GM21526 (cell line): Measurements from ENCODE around the gene AKR1D1.

Experiments
- ATAC-seq: cut with Tn5 transposase; IDR thresholded peaks from one replicate; pipeline ENCODE4 v1.9.1; 2021; ENCODE audit warnings: moderate library complexity; ENCODE audit not compliant: unreplicated experiment, low FRiP score

The AKR1D1 gene

DNA sequence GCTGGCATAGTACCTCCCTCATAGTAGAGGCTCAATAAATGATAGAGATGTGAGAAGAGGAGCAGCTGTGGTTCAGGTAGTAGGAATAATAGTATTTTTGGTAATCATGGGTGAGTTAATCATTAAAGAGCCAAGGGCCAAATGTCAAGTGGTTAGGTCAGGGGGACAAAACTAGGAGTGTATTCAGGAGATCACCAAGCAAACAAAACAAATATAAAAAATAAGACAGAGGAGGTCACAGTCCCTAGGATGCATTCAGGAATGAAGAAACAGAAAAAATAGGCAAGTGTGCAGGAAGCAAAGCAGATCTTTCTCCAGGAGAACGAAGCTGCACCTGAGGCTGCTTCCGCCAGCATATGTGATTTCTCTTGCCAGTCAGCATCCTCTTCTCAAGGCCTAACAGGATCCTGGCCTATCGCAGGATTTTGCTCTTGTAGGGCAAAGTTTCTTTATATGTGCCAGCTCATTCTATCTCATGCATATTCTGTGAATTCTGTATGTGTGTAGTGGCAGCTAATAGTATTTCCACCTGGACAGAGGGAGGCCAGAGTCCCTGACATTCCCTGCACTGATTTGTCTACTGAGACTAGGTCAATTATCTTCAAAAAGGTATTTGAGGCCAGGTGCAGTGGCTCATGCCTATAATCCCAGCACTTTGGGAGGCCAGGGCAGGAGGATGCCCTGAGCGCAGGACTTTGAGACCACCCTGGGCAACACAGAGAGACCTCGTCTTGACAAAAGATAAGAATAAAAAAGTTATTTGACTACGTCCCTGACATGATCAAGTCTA lies 82.7 kb downstream of the AKR1D1 start:
- no peak for ATAC-seq

- ATAC-seq = peak; percentile 100
These were observed 85.4 kb downstream of the AKR1D1 start for GRCh38 chr7:138161600-138162081.

- ATAC-seq = no peak
These were observed 86.0 kb downstream of the AKR1D1 start for GRCh38 chr7:138162236-138162635.

DNA sequence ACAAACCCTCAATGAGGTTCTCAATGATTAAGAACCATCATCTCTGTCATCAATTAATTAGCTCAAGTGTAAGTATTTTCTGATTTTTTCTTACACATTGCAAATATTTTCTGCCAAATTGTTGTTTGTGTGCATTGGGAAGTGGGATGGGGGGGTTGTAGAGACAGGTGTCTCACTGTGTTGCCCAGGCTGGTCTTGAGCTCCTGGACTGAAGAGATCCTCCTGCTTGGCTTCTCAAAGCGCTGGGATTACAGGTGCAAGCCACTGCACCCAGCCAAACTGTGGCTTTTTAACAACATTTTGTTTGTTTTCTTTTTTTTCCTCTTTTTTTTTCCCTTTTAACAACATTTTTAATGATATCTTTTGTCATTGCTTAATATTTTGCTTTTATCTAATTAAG lies 87.5 kb downstream of the AKR1D1 start:
- ATAC-seq = no peak

DNA sequence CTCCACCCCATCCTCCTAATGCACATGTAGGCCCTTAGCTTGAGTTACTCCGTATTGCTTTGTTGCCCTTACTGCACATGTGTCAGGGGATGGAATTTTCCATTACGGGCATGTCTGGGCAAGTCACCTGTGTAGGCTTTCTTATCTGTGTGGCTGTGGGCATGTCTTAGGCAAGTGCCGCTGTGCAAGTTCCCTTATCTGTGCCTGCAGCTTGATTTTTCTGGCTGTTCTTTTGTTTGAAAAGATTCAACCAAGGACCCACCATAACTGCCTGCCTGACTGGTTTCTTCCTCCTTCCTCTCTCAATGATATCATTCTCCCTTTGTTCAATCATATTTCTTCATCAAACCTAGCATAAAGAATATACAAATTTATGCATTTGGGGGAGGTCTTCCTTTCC lies 88.5 kb downstream of the AKR1D1 start:
- no peak for ATAC-seq

DNA sequence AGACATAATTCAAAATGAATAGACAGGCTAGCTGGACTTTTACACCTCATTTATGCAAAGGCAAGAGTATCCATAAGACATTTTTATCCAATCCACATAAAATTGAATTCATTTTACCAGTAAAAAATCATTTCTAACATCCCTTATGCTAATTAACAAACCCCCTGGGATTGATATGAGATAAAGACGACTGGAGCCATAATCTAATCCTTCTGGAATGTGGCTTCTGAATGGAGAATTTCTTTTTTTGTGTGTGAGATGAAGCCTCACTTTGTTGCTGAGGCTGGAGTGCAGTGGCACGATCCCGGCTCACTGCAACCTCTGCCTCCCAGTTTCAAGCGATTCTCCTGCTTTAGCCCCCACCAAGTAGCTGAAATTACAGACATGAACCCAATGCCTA lies 90.4 kb downstream of the AKR1D1 start:
- ATAC-seq = no peak

DNA sequence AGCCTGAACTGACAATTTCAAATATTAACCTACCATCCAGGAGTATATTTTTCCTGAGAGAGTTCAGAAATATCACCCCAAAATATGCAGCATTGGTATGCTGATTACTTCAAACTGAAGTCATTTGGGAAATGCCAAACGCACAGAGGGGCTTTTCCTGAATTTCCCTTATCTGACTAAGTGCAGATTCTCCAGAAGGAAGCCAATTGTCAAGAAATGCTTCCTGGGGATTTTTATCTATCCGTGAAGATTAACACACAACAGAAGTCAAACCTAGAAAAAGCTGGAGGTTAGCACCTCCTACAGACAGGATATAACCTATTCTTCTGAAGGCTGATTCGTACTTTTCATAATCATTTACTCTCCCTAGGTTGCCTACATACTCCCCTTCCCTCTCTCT lies 91.0 kb downstream of the AKR1D1 start:
- ATAC-seq = no peak

DNA sequence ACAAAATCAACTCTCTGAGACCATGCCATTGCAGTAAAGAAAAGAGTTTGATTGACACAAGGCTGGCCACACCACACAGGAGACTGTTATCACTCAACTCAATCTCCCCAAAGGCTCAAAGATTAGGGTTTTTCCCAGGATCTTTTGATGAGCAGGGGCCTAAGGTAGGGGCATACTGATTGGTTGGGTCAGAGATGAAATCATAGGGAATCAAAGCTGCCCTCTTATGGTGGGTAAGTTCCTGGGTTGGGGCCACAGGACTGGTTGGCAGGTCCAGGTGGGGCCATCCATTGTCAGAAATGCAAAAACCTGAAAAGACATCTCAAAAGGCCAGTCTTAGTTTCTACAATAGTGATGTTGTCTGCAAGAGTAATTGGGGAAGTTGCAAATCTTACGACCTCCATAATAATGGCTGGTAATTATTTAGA lies 91.6 kb downstream of the AKR1D1 start:
- no peak for ATAC-seq
